Activated CD8-positive, alpha-beta memory T cell treated with anti-CD3 and anti-CD28 coated beads, Interleukin-2, amount 50 U/mL, for 4 hours (primary cell): Measurements from ENCODE around the gene ASB6.
"Not testable (repeated sequence)": the region's sequence is repeated elsewhere in the genome, so short reads cannot be mapped to it uniquely, and the experiment has no call there.

Experiments used
- DNase-seq: peaks from one replicate; pipeline ENCODE4 v3.0.0-alpha.2; 2020

ASB6 gene

DNA sequence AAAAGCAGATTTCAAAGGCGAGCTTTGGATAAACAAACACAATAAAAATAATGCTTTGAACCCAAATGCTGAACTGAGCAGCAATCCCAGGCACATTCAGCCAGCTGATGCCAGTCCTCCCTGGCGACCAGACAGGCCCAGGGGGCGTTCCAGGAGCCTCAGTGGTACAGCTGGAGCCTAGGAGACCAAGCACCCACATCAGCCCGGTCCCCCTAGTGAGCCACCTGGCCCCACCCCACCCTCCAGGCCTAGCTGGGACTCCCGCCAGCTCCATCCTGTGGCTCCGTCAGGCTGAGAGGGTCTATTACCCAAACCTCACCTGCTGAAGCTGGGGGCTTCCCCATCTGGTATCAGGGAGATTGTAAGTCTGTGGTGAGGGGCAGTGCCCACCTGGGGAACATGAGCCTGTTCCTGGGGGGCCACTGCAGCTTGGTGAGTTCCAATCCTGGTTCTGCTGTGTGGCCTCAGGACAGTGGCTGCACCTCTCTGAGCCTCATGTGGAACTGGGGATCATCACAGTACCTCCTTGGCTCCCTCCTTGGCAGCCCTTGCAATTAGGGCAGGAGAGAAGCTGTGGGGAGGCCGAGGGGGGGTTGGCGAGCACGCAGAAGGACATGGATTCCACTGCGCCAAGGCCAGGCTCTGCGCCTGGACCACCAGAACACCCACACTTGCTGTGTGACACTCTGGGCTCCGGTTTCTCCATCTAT is 37.7 kb downstream of the ASB6 start:
- DNase-seq = no peak

DNA sequence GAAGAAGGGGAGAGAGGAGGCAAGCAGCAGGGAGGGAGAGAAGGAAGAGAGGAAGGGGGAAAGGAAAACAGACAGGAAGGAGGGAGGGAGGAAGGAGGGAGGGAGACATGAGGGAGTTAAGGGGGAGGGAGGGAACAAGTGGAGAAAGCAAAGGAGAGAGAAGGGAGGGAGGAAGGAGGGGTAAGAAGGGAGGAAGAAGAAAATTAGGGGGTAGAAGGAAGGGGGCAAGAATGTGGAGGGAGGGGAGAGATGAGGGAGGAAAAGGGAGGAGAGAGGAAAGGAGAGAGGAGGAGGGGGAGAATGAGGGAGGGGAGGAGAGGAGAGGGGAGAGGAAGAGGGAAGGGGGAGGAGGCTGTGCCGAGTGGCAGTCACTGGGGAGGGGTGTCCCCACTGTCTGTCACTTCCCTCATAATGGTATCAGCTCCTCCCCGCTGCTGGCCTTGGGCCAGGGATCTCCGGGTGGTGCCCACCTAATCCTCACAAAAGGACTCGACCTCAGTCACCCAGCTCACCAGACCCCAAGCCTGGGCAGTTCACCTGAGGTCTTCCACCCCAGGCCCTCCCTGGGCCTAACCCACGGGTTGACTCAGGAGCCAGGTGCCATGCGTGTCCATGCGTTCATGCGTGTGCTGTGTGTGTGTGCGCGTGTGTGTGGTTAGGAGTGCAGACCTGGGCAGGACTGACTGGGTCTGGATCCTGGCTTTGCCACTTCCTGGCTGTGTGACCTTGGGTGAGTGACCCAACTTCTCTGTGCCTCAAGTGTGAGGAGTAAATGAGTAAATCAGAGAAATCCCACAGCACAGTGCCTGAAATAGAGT is 39.1 kb downstream of the ASB6 start:
- no peak for DNase-seq

DNA sequence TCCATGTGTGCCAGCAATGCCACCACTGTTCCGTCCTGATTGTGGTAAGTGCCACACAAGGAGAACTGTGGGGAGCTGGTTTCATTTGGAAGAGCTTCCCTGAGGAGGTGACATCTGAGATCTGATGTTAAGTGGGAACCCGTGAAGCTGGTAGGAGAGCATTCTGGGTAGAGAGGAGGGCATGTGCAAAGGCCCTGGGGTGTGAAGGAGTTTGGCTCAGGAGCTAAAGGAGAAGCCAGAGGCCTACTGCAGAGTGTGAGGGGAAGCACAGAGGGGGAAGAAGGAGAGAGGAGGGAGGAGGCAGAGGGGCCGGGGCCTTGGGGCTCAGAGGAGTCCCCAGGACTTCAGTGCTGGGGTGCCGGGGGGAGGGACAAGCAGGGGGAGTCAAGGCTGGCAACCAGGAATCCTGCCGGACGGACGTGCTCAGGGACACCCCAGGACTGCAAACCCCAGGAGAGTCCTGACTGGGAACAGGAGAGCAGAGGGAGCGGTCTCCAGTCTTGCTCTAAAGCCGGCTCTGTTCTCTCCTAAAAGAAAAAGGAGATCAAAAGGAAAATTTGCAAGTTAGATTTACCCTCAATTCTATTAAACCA is 40.8 kb downstream of the ASB6 start:
- DNase-seq = no peak

DNA sequence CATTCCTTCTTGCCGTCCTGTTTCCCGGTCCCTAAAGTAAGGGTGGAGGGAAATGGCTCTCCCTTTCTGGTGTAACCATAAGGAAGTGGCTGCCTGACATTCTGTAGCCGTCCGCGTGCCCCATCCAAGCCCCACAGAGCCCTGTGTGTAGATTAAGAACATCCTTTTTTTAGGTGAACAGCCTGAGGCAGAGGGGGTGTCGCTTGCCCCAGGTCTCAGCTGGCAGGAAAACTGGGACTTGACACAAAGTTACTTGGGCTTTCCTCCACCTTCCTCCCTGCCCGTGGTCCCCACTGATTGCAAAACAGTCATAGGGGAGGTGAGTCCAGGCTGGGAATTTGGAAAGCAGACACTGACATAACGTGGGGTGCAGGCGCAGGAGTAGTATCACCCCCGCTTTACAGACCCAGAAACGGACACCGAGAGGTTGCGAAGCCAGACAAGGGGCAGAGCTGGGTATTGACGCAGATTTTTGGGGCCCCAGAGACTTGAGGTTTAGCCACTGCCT is 43.8 kb downstream of the ASB6 start:
- no peak for DNase-seq

DNA sequence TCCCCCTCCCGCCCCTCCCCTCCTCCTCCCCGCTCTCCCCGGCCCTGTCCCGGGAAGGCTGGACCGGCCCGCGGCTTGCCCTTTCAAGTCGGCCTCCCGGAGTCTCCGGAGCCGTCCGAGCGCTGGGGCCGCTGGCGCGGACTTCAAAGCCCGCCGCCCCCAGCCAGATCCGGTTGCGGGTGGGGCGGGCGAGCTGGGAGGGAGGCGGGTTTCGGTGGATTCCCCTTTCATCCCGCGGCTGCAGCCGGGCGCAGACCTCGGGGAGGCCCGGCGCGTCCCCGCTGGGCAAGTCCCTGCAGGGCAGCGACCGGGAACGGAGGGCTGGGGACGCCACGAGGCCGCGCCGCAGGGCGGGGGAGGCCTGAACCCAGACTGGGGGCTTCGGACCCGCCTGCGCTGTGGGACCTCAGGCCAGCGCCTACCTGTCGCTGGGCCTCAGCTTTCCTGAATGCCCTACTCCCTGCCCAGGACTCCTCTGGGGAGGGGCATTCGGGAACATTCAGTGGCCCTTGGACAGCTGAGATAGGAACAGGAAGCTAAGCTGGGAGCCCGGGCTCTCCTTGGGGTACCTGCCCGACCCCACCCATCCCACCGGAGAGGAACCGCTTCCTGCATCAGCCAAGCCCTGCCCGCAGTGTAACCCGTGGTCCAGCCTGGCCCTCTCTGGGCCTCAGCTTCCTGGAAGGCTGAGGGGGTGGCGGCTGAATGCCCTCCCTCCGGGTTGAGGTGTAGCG is 44.4 kb downstream of the ASB6 start:
- DNase-seq = no peak

DNA sequence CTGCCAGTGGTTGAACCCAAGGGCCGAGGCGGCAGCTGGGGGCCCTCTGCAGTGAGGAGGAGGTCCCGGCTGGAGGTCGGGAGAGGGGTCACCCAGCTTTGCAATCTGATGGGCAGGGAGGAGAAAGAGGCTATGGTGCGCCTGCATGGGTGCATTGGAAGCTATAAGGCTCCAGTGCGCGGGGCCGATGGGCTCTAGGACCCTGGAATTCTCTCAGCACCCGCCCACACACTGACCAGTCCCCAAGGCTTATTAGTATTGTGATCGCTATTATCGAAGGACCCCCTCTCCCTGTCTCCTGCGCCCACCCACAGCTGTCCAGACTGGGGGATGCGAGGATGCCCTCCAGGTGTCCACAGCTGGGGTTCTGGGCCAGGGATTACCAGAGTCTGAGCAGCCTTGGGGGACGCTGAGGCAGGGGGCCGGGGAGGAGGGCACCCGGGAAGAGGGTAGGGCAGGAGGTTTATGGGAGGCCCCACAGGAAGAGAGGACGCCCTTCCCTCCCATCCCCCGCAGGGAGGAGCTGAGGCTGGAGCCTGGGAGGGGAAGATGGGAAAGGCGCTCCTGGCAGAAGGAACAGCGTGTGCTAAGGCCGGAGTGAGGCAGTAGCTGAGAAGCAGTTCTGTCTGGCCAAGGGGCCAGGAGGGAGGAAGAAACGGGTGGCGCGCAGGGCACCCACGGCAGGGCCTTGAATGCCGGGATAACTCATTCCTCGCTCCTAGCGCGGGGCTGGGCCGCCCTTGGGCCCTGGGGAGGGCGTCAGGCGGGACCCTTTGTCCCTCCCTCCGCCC is 45.2 kb downstream of the ASB6 start:
- DNase-seq = no peak

DNA sequence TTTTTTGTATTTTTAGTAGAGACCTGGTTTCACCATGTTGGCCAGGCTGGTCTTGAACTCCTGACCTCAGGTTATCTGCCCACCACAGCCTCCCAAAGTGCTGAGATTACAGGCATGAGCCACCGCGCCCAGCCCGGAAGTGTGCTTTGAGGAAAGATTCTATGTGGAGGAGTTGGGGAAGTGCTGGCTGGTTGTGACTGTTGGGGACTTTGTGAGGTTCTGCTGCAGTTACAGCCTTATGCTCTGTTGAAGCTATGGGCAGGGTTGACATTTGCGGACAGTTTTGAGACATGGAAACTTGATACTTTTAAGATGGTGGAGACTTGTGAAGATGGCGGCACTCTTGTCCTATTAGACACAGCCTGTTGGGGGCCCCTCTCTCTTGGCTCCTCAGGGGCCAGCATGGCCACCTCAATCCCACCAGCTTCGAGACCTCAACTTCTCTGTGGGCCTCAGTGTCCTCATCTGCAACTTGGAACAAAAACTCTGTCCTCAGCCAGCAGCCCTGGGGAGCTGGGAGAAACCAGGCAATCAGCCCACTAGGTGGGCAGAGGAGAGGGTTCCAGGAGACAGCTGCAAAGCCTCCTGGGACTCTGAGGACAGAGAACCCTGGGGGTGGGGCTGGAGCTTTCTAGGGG is 45.9 kb downstream of the ASB6 start:
- no peak for DNase-seq

DNA sequence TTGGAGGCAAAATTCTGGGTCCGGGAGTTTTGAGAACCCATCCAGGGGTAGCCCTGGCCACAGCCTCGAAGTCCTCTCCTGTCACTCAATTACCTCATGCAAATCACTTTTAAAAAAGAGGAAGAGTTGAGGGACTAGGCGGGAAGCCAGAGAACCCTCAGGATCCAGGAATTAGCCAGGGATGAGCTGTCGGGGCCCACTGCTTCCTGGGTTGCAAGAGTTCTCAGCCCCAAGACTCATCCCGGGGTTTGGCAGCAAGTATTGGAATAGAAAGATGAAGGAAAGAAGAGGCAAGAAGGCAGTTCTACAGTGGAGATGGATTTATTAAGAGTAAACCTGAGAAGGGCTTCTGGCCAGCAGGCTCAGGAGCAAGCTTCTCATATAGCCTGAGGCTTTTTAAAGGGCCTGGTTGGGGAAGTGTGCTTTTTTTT is 46.6 kb downstream of the ASB6 start:
- DNase-seq = no peak

DNA sequence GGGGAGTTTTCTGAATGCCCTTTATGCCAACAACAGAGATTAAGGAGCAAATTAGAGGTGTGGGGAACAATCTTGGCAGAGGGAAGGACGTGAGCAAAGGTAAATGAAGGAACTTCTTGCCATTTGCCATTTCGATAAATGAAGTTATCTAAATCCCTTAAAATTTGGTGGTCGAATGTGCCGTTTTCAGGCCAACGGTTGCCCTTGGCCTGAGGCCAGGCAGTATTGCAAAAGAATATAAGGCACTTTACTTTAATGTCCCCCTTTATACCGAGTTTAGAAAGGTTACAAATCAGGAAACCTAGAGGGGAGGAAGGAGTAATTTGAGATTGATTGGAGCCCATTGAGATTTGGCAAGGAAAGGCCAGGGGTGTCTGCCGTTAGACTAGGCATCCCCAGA is 47.3 kb downstream of the ASB6 start:
- no peak for DNase-seq

DNA sequence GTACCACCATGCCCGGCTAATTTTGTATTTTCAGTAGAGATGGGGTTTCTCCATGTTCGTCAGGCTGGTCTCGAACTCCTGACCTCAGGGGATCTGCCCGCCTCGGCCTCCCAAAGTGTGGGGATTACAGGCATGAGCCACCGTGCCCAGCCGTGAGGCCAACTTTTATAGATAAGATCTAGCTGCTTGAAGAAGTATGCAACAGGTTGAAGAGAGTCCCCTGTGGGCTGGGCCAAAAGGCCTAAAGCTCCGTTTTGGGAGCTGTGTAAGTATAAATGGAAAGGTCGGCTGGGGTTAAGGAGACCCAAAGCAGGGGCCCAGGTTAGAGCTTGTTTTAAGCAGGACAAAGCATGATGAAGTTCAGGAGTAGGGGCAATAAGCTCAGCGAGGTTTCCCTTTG is 49.2 kb downstream of the ASB6 start:
- DNase-seq = not testable (repeated sequence)

DNA sequence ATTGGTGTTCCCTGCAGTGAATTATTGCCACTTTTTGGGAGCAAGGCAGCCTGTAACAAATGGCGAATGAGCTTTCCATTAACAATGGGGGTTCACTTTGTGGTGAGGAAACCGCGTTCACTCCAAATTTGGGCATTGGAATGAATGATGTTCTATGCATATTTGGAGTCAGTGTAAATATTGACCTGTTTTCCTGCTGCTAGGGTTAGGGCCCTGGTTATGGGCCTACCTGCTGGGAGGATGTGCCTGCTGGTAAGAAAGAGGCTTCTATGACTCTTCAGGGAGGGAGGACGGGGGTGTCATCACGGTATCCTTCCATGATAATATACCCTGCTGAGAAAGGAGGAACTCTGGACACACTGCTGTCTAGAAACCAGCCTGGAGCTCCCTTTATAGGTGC is 50.0 kb downstream of the ASB6 start:
- no peak for DNase-seq

DNA sequence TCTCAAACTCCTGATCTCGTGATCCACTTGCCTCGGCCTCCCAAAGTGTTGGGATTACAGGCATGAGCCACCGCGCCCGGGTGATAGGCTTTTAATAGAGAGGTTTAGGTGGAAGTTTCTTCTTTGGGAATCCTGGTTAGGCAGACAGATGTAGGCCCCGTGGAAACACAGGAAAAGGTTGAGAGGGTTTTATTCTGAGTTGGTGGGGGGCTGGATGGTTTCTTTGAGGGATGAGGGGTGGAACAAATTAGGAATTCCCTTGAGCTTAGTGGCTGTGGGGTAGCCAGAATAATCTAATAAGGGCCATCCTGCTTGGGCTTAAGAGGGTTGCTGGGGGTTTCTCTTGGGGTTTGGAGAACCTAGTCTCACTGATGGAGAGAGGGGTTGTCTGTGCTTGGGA is 51.5 kb downstream of the ASB6 start:
- DNase-seq = no peak

DNA sequence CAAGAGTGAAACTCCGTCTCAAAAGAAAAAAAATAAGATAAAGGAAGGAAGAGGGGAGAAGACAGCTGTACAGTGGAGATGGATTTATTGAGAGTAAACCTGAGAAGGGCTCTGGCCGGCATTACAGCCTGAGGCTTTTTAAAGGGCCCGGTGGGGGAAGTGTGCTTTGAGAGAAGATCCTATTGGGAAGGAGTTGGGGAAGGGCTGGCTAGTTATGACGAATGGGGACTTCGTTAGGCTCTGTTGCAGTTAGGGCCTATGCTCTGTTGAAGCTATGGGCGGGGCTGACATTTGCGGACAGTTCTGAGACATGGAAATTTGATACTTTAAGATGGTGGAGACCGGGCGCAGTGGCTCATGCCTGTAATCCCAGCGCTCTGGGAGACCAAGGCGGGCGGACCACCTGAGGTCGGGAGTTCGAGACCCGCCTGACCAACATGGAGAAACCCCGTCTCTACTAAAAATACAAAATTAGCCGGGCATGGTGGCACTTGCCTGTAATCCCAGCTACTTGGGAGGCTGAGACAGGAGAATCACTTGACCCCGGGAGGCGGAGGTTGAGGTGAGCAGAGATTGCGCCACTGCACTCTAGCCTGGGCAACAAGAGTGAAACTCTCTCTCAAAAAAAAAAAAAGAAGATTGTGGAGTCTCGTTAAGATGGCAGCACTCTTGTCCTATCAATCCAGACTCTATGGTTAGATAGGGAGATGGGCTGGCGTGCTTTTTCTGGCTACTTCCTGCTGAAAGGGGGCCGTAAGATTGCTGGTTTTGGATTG is 54.3 kb downstream of the ASB6 start:
- DNase-seq = no peak

DNA sequence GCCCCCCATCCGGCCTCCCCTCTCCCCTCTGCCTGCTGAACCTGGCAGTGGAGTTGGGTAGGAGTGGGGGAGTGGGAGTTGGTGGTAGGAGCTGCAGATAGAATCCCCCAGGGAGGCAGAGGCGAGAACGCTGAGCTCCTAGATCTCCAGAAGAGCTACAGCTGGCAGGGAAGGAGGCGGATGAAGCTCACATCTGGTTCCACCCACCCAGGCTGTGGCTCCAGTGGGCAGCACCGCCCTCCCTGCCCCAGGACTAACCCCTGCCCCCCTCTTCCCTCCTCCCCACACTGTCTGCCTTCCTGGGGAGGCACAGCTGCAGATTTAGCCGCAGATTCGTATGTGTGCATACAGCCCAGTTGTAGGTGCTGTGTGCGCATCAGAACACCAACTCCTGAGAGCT is 55.3 kb downstream of the ASB6 start:
- no peak for DNase-seq

DNA sequence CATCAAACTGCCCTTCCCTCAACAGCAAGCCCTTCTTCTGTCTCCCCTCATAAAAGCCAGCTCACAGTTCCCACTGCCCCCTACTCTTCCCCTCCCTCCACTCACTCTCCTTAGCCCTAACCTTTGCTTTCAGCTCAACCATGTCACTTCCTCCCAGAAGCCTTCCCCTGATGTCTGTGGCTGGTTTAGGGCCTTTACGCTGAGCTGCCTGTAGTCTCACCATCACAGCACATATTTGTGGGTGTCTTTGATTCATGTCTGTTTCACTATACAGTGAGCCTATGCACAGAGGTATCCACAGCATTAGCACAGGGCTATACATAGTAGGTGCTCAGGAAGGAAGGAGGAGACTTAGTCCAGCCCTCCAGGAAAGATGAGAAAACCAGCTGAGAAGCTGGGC is 55.7 kb downstream of the ASB6 start:
- DNase-seq = no peak

DNA sequence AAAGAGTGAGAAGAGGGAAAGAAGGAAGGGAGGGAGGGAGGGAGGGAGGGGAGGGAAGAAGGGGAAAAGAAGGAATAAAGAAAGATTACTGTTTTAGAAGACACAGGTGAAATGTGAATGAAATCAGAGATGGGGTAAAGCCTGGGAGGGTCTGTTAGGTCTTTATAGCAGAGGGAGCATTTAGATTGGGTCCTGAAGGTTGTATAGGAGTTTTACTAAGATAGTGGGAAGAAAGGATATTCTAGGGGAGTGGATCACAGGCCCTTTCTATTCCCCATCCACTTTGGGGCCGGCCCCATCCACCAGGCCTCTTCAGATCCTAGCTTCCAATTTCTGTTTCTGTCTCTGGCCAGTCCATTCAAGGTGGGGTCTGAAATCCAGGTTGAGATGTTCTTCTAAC is 56.6 kb downstream of the ASB6 start:
- no peak for DNase-seq
